Measurements from ENCODE around the gene HSPA12A.
"Not testable (repeated sequence)": the region's sequence is repeated elsewhere in the genome, so short reads cannot be mapped to it uniquely, and the experiment has no call there.

Gene HSPA12A

DNA sequence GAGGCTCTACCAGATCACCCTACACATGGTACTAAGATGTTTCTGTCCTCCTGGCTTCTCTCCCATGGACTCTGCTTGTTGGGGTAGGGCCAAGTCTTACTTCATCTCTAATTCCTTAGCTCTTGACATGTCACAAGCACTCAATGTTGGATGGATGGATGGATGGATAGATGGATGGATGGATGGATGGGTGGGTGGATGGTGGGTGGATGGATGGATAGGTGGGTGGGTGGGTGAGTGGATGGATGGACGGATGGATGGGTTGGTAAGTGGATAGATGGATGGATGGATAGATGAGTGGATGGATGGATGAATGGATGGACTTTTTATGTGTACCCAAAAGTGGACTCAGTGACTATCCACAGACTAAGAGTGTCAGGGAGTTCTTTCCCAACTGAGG lies 28.5 kb downstream of the HSPA12A start:
- DNase-seq: no peak

DNA sequence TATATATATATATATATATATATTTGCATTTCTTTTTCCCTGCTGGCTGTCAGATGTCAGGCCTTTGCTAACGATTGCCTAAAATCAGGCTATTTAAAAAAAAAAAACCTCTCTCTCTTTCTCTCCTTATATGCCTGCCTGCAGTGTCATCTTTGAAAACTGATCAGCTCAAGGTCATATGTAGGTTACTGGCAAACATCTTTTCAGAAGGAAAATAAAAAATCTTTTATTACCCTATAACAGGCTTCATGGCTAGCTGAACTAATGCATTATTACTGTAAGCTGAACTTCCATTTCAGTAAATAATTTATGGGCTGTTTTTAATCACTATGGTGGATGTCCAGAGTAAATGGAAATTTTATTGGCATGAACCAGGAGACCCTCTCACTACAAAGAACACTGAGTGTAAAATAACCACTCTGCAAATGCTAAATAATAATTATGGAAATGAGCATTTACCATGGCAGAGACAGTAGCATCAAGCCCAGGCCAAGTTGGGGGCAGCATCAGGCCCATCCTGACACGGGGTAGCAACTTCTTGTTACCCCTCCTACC lies 29.3 kb downstream of the HSPA12A start:
- no peak for DNase-seq

DNA sequence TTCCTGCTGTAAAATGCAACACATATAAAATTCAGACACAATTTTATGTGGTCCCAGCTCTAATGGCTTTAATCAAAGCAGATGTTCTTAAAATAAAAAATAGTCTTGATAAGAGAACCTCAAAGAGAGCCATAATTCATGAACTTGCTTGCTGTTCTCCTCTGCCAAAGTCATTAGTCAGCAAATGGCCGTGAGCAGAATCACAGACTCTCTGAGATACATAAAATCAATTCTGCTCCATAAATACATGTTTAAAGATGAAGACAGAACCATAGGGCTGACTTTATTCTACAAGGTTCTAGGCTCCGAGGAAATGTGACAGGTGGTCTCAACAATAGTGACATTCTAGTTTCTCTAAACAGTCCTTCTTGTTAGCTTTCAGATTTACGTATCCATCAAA lies 29.8 kb downstream of the HSPA12A start:
- no peak for DNase-seq

- not testable (repeated sequence) for DNase-seq
Measured at GRCh38 chr10:116711803-116712202, 30.6 kb downstream of the HSPA12A start.

DNA sequence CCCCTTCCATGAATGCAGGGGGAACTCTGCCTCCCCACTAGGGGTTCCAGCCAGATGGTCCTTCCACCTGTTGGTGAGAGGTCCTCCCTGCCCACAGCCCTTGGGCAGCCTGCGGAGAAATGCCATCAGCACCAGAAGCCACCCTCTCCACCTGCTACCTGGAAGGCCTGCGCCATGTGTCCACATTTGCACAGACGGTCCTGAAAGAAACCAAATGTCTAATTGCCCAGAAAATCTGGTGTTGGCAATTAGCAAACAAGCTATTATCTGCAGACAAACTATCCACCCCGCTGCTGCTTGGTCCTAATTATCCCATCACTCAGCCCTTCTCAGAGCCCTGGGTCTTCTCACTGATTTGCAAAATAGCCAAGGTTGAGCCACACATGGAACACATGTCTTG lies 32.3 kb downstream of the HSPA12A start:
- no peak for DNase-seq

- DNase-seq: no peak
Measured at GRCh38 chr10:116708877-116709276, 33.5 kb downstream of the HSPA12A start.

DNA sequence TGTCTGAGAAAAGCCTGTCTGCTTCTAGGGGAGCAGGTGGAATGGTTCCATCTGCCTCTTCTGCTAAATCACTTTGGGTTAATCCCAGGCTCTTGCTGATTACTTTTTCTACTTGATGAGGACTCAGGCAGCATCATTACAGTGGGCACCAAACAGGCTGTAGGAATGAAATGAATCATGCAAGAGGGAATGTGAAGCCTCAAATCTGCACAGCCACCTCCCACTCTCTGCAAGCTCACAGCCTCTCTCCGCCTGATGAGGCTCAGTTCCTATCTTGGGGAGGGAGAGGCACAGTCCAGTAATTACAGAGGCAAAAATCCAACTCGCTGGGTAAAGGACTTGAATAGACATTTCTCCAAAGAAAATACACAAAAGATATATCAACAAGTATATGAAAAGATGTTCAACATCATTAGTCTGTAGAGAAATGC lies 34.0 kb downstream of the HSPA12A start:
- no peak for DNase-seq

GRCh38 chr10:116707981-116708380 lies 34.4 kb downstream of the HSPA12A start:
- DNase-seq: no peak

- DNase-seq: no peak
Measured at GRCh38 chr10:116706281-116706680, 36.1 kb downstream of the HSPA12A start.

DNA sequence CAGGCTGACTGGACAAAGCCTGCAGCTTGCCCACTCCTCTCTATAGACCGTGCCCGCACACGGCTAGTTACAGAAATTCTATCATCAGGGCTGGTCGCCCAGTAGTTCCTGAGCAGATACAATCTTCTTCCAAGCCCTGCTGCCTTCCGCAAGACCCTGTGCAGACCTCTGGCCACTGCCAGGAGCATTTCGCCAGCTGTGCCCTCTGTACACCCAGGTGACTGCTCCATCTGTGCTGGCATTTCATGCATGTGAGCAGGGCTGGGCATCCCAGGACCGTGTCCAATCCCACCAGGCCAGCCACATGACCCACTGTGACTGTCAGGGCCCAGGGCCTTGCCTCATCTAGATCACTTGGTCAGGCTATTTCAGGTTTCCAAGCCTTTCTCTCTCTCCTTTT lies 36.9 kb downstream of the HSPA12A start:
- DNase-seq: no peak

- DNase-seq: no peak
Measured at GRCh38 chr10:116704926-116705325, 37.4 kb downstream of the HSPA12A start.

GRCh38 chr10:116702165-116702564 lies 40.2 kb downstream of the HSPA12A start:
- no peak for DNase-seq

GRCh38 chr10:116699471-116700150 lies 42.8 kb downstream of the HSPA12A start:
- no peak for DNase-seq

- no peak for DNase-seq
Measured at GRCh38 chr10:116699049-116699448, 43.3 kb downstream of the HSPA12A start.

DNA sequence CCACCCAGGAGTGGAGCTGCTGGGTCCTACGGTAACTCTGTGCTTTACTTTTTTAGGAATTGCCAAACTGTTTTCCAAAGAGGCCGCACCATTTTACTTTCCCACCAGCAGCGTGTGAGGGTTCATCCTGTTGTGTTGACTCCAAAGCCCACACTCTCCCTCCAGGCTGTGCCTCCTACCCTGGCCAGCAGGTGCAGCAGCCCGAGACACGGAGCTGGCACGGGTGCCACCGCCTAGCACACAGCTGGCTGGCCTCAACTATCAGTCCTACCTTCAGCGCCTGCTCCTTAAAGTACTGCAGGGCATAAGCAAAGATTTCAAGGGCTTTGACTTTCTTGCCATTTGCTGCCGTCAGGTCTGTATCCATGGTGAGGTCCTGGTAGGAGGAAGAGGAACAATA lies 44.0 kb downstream of the HSPA12A start:
- no peak for DNase-seq

GRCh38 chr10:116697816-116698215 lies 44.5 kb downstream of the HSPA12A start:
- DNase-seq: no peak

GRCh38 chr10:116696919-116697318 lies 45.4 kb downstream of the HSPA12A start:
- no peak for DNase-seq

DNA sequence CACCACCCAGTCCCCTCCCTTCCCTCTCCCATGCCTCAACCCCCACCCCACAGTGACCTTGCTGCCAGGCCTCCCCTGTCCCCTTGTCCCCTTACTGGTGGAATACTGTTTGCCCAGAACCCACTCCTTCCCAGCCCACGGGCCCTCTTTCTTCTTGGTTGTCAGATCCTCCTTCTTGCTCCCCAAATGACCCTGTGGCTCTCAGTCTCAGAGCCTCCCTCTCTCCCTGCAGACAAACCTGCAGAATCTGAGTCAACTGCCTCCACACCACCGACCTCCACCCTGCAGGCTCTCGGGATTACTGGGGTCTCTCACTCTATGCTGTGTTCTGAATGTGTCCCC lies 47.5 kb downstream of the HSPA12A start:
- no peak for DNase-seq

DNA sequence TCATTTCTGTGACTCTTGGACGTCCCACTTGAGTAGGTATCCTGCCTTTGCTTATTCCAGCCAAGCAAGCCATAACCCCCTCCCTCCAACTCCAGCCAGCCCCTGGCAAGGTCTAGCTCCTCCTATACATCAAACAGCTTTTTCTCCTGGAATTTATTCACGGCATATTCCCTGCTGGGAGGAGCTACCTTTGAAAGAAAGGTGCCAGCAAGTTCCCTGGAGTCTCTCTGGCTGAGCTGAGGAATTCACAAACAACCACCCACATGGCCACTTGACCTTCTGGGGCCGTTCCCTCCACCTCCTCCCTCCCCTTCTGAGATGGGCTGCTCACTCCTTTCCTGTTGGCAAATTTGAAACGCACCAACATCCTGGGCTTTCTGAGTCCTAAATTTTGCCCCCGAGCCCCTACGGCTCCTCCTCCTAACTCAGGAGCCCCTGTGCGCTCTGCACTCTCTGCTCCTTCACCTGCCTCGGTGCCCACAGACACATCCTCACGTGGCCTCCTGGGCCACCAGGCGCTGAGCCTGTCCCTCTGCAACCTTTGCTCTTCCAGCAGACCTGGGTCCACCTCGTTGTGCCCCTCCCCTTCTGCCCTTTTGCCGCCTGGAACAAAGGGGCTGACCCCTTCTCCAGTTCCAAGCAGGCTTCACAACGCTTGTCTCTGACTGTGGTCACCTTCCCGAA lies 48.0 kb downstream of the HSPA12A start:
- DNase-seq: no peak

DNA sequence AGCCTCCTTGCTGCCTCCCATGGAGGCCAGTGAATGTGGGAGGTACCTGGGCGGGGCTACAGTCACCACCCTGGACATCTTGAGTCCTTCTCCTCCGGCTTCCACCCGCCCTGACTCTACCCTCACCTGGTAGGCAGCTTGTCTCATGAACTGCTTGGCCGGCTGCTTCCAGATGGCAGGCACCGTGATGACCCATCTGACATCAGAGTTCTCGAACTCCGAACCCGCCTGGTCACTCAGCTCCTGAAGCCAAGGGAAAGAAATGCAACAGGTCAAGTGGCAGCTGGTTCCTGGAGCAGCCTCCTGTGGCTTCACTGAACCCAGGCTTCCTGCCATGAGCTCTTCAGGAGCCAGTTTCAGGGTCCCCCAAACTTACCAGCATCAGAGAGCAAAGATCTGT lies 50.1 kb downstream of the HSPA12A start:
- DNase-seq: no peak

DNA sequence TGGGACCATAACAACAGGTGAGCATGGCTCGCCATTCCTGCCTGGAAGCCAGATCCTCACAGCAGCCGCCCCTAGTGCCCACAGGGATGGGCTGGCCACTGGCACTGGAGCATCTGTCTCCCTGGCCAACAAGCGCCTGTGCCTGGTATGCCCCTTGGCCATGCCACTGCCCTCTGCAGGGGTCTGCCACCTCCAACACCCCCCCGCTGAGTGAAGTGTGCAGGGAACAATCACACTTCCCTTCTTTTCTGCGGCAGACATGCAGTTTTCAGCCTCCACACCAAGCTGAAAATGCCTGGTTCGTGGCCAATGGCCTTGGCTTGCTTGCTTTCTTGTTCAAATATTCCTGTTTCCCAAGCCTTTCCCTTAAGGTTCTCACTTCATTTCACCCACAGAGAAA lies 50.7 kb downstream of the HSPA12A start:
- DNase-seq: no peak

- DNase-seq: no peak
Measured at GRCh38 chr10:116690356-116691322, 51.7 kb downstream of the HSPA12A start.

DNA sequence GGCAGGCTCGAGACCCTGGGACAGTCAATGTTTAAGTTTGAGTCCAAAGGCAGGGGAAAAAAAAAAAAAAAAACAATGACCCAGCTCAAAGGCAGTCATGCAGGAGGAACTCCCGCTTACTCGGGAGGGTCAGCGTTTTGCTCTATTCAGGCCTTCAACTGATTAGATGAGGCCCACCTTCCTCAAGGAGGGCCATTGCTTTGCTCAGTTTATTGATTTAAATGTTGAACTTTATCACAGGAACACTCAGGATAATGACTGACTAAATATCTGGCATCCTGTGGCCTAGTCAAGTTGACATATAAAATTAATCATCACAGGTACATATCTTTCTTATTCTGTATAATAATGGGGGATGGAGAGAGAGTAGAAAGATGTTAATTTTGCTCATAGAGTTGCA lies 52.6 kb downstream of the HSPA12A start:
- DNase-seq: no peak

Measured in stimulated activated CD4-positive, alpha-beta T cell treated with anti-CD3 and anti-CD28 coated beads, Interleukin-4, amount 100 ng/mL, for 1 hour (primary cell).